Aorta (tissue), 5 donors: ENCODE data around the gene MYO9A. TPM values are rescaled to one million over a fixed set of nuclear protein-coding genes. Genes with fewer than 3 reads are reported as not detected.

Source experiments
- ATAC-seq: fragments of 200-7000 bp; cut with Tn5 transposase; one replicate; pipeline ENCODE4 v1.9.1; 2022; ENCODE audit warnings: moderate library complexity; ENCODE audit not compliant: low FRiP score
- DNase-seq, 2 donors: peaks; one replicate each; pipeline ENCODE4 v3.0.0-alpha.2; 2020
- H3K27ac ChIP-seq, 2 donors: one replicate each; pipeline ENCODE4 v1.5.1; 2013; ENCODE audit warnings: low read length in 2 of 2, mild to moderate bottlenecking in 2 of 2, moderate library complexity in 2 of 2, control low read depth in 1 of 2, inconsistent platforms in 1 of 2, low read depth in 1 of 2
- H3K27me3 ChIP-seq, 2 donors: one replicate each; pipeline ENCODE4 v1.6.1; 2013; ENCODE audit warnings: control low read depth in 1 of 2, low read length in 1 of 2, mild to moderate bottlenecking in 1 of 2, moderate library complexity in 1 of 2; ENCODE audit not compliant: insufficient read depth in 2 of 2, control insufficient read depth in 1 of 2
- H3K36me3 ChIP-seq, 2 donors: one replicate each; pipeline ENCODE4 v1.6.1; 2013; ENCODE audit warnings: control low read depth in 1 of 2, low read length in 1 of 2, mild to moderate bottlenecking in 1 of 2; ENCODE audit not compliant: insufficient read depth in 2 of 2, control insufficient read depth in 1 of 2
- H3K4me1 ChIP-seq, 2 donors: one replicate each; pipeline ENCODE4 v1.6.1; 2013; ENCODE audit warnings: low read length in 2 of 2, control low read depth in 1 of 2, mild to moderate bottlenecking in 1 of 2, moderate library complexity in 1 of 2; ENCODE audit not compliant: insufficient read depth in 2 of 2, control insufficient read depth in 1 of 2
- H3K4me3 ChIP-seq, 2 donors: one replicate each; pipeline ENCODE4 v1.5.1; 2013; ENCODE audit warnings: low read length in 2 of 2, control low read depth in 1 of 2, mild to moderate bottlenecking in 1 of 2
- H3K9me3 ChIP-seq: one replicate; pipeline ENCODE4 v1.6.1; 2013; ENCODE audit warnings: mild to moderate bottlenecking, low read length; ENCODE audit not compliant: control insufficient read depth
- WGBS, 2 donors: extraction: QIAGEN DNeasy Blood & Tissue Kit; methylation state at CpG; one replicate each; pipeline ENCODE4 v1.1.7; 2013; 5-methylcytosine and 5-hydroxymethylcytosine counted together
- intact Hi-C, 2 donors: fragments of 100-400 bp; cut with DNase I; formaldehyde crosslinking; loops; one replicate each; pipeline versions ENCODE4 v1.14.2 to v1.15.0; 2022
- polyA plus RNA-seq, 2 donors: library from polyadenylated mRNA; stranded (reverse); fragments of 200-250 nt; gene quantifications; one replicate each; pipeline ENCODE4 v1.2.3, GENCODE V29; 2013
- total RNA-seq, 2 donors: library from RNA; stranded (reverse); fragmentation: NEBNext Ultra II Directional; extraction: Animal tissue kit (Norgen Biotek cat#: 25700); gene quantifications; one replicate each; pipeline ENCODE4 v1.2.1, GENCODE V29; 2021
- donor health status: healthy with polysubstance abuse.
- donor health status: Bipolar disorder and iron deficiency.
- donor health status: DM: no; HTN: no; CAD: no.
- donor health status: DM: no; HTN: no; CAD: no.
- donor health status: DM: yes; HTN: yes; CAD: no.

The MYO9A gene
- total and polyA plus RNA-seq, 4 donors, result 4.9 to 93.7 (median 44.1) TPM

GRCh38 chr15:72146221-72146620 lies 28.3 kb upstream of the MYO9A start:
- 96% methylated on average over 3 of the region's 3 CpGs for WGBS, 2 donors
- Histone ChIP-seq H3K4me3 (no peak overlapping the region), H3K27me3 (no peaks in the 10 kb centered on the region), H3K4me1 (peaks cover 0 to 3% of the 10 kb centered on the region in 2 donors), H3K36me3 (no peaks in the 10 kb centered on the region), H3K27ac (no peak overlapping the region), H3K9me3 (no peaks in the 10 kb centered on the region)
- no peak for ATAC-seq
- no peak for DNase-seq
- intact Hi-C loops, result no loop called here

- no peaks in the 10 kb centered on the region for H3K9me3 ChIP-seq
- DNase-seq (no peak), ATAC-seq (no peak)
- H3K36me3 ChIP-seq, result no peaks in the 10 kb centered on the region
- H3K4me1 ChIP-seq, result peaks cover 0 to 3% of the 10 kb centered on the region in 2 donors
- no peaks in the 10 kb centered on the region for H3K27me3 ChIP-seq
- 44 to 50% methylated on average over 4 of the region's 4 CpGs for WGBS, 2 donors
- no peak overlapping the region for H3K27ac ChIP-seq
- H3K4me3 ChIP-seq, result no peak overlapping the region
- intact Hi-C loops, result no loop called here
These were observed 23.5 kb upstream of the MYO9A start for GRCh38 chr15:72141171-72142084.

DNA sequence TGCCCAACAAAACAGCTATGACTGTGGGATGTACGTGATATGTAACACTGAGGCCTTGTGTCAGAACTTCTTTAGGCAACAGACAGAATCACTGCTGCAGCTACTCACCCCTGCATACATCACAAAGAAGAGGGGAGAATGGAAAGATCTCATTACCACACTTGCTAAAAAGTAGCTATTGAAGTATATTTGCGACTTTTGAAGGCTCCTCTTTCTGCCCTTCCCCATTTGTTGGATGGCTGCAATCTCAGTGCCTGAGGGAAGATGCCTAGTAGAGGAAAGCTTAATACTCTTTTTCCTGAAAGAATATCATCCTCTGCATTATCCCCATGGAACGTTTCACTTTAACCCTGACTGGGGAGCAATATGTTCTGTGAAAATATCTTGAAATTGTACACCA lies 22.1 kb upstream of the MYO9A start:
- H3K4me1 ChIP-seq, result peaks cover 0 to 3% of the 10 kb centered on the region in 2 donors
- ATAC-seq (no peak), DNase-seq (no peak)
- H3K27me3 ChIP-seq, result no peaks in the 10 kb centered on the region
- intact Hi-C loops, result no loop called here
- no peak overlapping the region for H3K27ac ChIP-seq
- no peak overlapping the region for H3K4me3 ChIP-seq
- H3K9me3 ChIP-seq, result no peaks in the 10 kb centered on the region
- WGBS, 2 donors, result 89 to 90% methylated on average over 3 of the region's 3 CpGs
- H3K36me3 ChIP-seq, result no peaks in the 10 kb centered on the region

DNA sequence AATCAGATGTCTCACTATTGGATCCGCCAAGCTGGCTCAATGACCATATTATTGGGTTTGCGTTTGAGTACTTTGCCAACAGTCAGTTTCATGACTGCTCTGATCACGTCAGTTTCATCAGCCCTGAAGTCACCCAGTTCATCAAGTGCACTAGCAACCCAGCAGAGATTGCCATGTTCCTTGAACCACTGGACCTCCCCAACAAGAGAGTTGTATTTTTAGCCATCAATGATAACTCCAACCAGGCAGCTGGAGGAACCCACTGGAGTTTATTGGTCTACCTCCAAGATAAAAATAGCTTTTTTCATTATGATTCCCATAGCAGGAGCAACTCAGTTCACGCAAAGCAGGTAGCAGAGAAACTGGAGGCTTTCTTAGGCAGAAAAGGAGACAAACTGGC lies 21.7 kb upstream of the MYO9A start:
- intact Hi-C loops, result no loop called here
- 95 to 98% methylated on average over 4 of the region's 4 CpGs for WGBS, 2 donors
- ATAC-seq, result no peak
- no peaks in the 10 kb centered on the region for H3K9me3 ChIP-seq
- no peaks in the 10 kb centered on the region for H3K27me3 ChIP-seq
- no peak overlapping the region for H3K27ac ChIP-seq
- H3K4me3 ChIP-seq, result no peak overlapping the region
- H3K36me3 ChIP-seq, result no peaks in the 10 kb centered on the region
- peaks cover 0 to 3% of the 10 kb centered on the region in 2 donors for H3K4me1 ChIP-seq
- no peak for DNase-seq

- H3K4me1 ChIP-seq, result peaks cover 0 to 1% of the 10 kb centered on the region in 2 donors
- no peak overlapping the region for H3K27ac ChIP-seq
- DNase-seq (no peak), ATAC-seq (no peak)
- intact Hi-C loops, result no loop called here
- no peaks in the 10 kb centered on the region for H3K27me3 ChIP-seq
- H3K9me3 ChIP-seq, result no peaks in the 10 kb centered on the region
- no peak overlapping the region for H3K4me3 ChIP-seq
- WGBS, 2 donors, result 76 to 79% methylated on average over 4 of the region's 4 CpGs
- H3K36me3 ChIP-seq, result no peaks in the 10 kb centered on the region
These were observed 18.5 kb upstream of the MYO9A start for GRCh38 chr15:72136170-72137051.

GRCh38 chr15:72135719-72136118 lies 17.8 kb upstream of the MYO9A start:
- Histone ChIP-seq H3K4me3 (no peak overlapping the region), H3K27ac (no peak overlapping the region), H3K36me3 (no peaks in the 10 kb centered on the region), H3K27me3 (no peaks in the 10 kb centered on the region), H3K4me1 (no peaks in the 10 kb centered on the region), H3K9me3 (no peaks in the 10 kb centered on the region)
- no peak for DNase-seq
- intact Hi-C loops, result no loop called here
- WGBS, 2 donors, result 45 to 51% methylated on average over 2 of the region's 2 CpGs
- ATAC-seq, result no peak

- DNase-seq (no peak), ATAC-seq (no peak)
- H3K9me3 ChIP-seq, result no peaks in the 10 kb centered on the region
- WGBS, 2 donors, result 98 to 100% methylated on average over 1 of the region's 1 CpG
- no peaks in the 10 kb centered on the region for H3K4me1 ChIP-seq
- no peak overlapping the region for H3K27ac ChIP-seq
- no peaks in the 10 kb centered on the region for H3K36me3 ChIP-seq
- no peaks in the 10 kb centered on the region for H3K27me3 ChIP-seq
- H3K4me3 ChIP-seq, result no peak overlapping the region
- intact Hi-C loops, result no loop called here
These were observed 15.3 kb upstream of the MYO9A start for GRCh38 chr15:72133211-72133610.

GRCh38 chr15:72131922-72132321 lies 14.0 kb upstream of the MYO9A start:
- no peaks in the 10 kb centered on the region for H3K9me3 ChIP-seq
- no peaks in the 10 kb centered on the region for H3K27me3 ChIP-seq
- ATAC-seq, result no peak
- H3K27ac ChIP-seq, result no peak overlapping the region
- intact Hi-C loops, result no loop called here
- no peaks in the 10 kb centered on the region for H3K4me1 ChIP-seq
- no peak overlapping the region for H3K4me3 ChIP-seq
- no peak for DNase-seq
- no peaks in the 10 kb centered on the region for H3K36me3 ChIP-seq
- WGBS, 2 donors, result 84 to 88% methylated on average over 3 of the region's 3 CpGs
